HG02610 (cell line): Measurements from ENCODE around the gene TMEM117.
A peak's percentile ranks its signal among the peaks of the same experiment; 100 is the strongest.

Experiments used
- ATAC-seq: cut with Tn5 transposase; IDR thresholded peaks from one replicate; pipeline ENCODE4 v1.9.1; 2021; ENCODE audit warnings: mild to moderate bottlenecking, moderate library complexity; ENCODE audit not compliant: unreplicated experiment

The TMEM117 gene

GRCh38 chr12:44285321-44285960 lies 449.6 kb downstream of the TMEM117 start:
- no peak for ATAC-seq

- ATAC-seq: peak; percentile 79
Measured at GRCh38 chr12:44286336-44286735, 450.5 kb downstream of the TMEM117 start.

- no peak for ATAC-seq
Measured at GRCh38 chr12:44286821-44287505, 451.1 kb downstream of the TMEM117 start.

GRCh38 chr12:44287545-44287944 lies 451.7 kb downstream of the TMEM117 start:
- ATAC-seq: no peak

- peak; percentile 96 for ATAC-seq
Measured at GRCh38 chr12:44294649-44295048, 458.8 kb downstream of the TMEM117 start.

GRCh38 chr12:44295958-44296623 lies 460.2 kb downstream of the TMEM117 start:
- ATAC-seq: no peak

- ATAC-seq: no peak
Measured at GRCh38 chr12:44296624-44297197, 460.8 kb downstream of the TMEM117 start.

- no peak for ATAC-seq
Measured at GRCh38 chr12:44299524-44299923, 463.6 kb downstream of the TMEM117 start.

GRCh38 chr12:44307506-44308168 lies 471.8 kb downstream of the TMEM117 start:
- ATAC-seq: no peak

- no peak for ATAC-seq
Measured at GRCh38 chr12:44313188-44313587, 477.3 kb downstream of the TMEM117 start.

- ATAC-seq: no peak
Measured at GRCh38 chr12:44314007-44314500, 478.2 kb downstream of the TMEM117 start.

GRCh38 chr12:44317651-44318126 lies 481.8 kb downstream of the TMEM117 start:
- peak; percentile 85 for ATAC-seq

GRCh38 chr12:44331269-44331668 lies 495.4 kb downstream of the TMEM117 start:
- no peak for ATAC-seq

- ATAC-seq: no peak
Measured at GRCh38 chr12:44334347-44334746, 498.5 kb downstream of the TMEM117 start.

- ATAC-seq: no peak
Measured at GRCh38 chr12:44335030-44335429, 499.1 kb downstream of the TMEM117 start.

GRCh38 chr12:44336577-44336976 lies 500.7 kb downstream of the TMEM117 start:
- ATAC-seq: no peak

GRCh38 chr12:44342371-44342770 lies 506.5 kb downstream of the TMEM117 start:
- no peak for ATAC-seq

GRCh38 chr12:44347145-44347544 lies 511.3 kb downstream of the TMEM117 start:
- ATAC-seq: no peak

GRCh38 chr12:44357494-44357893 lies 521.6 kb downstream of the TMEM117 start:
- ATAC-seq: no peak

- no peak for ATAC-seq
Measured at GRCh38 chr12:44358636-44359035, 522.8 kb downstream of the TMEM117 start.

GRCh38 chr12:44362947-44363346 lies 527.1 kb downstream of the TMEM117 start:
- ATAC-seq: no peak
